LNCaP clone FGC (cell line): ENCODE data around the gene TNFRSF4.

Experiments used
- DNase-seq: peaks from one replicate; pipeline ENCODE4 v3.0.0-alpha.2; 2011; ENCODE audit warnings: low read depth
- H3K4me3 ChIP-seq: 2 replicates; pipeline ENCODE4 v1.5.1; 2011; ENCODE audit warnings: mild to moderate bottlenecking, low read depth, low read length, control low read depth
- TF ChIP-seq, protein P1 (sequence below): IDR thresholded peaks from 2 replicates; pipeline ENCODE4 v1.5.1; 2012; ENCODE audit warnings: mild to moderate bottlenecking; ENCODE audit not compliant: control insufficient read depth, insufficient read depth; ENCODE audit errors: extremely low read depth

The TNFRSF4 gene

DNA sequence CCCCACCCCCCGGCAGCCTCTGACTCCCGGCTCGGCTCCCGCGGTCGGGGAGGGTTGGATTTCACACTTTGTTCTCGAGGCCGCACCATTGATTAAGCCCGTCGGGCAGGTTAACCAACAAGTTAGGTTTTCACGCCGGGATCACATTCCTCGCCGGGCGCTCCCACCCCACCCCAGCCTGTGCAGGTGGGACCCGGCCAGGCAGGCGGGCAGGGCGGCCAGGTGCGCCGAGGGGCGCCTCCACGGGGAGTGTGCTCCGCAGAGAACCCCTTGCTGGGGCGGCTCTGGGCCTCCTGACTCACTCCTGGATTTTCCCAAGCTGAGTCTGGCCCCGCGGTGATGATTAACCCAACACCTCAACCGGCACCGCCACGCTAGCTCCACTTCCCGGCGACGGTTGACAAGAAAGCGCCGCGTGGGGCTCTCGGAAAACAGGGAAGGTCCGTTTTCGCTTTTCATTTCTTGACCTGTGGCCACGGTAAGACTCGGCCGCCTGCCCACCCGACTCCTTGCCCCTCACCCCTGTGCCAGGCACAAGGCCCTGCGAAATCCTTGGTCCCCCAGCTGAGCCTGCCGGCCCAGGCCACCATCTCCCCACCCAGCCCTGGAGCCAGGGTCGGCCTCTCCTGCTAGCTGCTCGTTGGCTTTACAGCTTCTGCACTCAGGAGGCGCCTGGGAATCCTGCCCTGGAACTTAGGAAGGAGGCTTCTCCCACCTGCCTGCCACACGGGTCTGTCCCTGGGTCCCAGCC lies 49.1 kb downstream of the TNFRSF4 start:
- peak overlapping the region; percentile 85 for H3K4me3 ChIP-seq
- TF ChIP-seq, protein P1, sequence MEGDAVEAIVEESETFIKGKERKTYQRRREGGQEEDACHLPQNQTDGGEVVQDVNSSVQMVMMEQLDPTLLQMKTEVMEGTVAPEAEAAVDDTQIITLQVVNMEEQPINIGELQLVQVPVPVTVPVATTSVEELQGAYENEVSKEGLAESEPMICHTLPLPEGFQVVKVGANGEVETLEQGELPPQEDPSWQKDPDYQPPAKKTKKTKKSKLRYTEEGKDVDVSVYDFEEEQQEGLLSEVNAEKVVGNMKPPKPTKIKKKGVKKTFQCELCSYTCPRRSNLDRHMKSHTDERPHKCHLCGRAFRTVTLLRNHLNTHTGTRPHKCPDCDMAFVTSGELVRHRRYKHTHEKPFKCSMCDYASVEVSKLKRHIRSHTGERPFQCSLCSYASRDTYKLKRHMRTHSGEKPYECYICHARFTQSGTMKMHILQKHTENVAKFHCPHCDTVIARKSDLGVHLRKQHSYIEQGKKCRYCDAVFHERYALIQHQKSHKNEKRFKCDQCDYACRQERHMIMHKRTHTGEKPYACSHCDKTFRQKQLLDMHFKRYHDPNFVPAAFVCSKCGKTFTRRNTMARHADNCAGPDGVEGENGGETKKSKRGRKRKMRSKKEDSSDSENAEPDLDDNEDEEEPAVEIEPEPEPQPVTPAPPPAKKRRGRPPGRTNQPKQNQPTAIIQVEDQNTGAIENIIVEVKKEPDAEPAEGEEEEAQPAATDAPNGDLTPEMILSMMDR, result no peak
- DNase-seq, result no peak

- H3K4me3 ChIP-seq, result peak overlapping the region; percentile 85
- DNase-seq, result no peak
- TF ChIP-seq, protein P1, result no peak
These were observed 49.6 kb downstream of the TNFRSF4 start for GRCh38 chr1:1164361-1164700.

GRCh38 chr1:1163538-1164070 lies 50.3 kb downstream of the TNFRSF4 start:
- no peak for DNase-seq
- TF ChIP-seq, protein P1, result no peak
- H3K4me3 ChIP-seq, result peak overlapping the region; percentile 85

DNA sequence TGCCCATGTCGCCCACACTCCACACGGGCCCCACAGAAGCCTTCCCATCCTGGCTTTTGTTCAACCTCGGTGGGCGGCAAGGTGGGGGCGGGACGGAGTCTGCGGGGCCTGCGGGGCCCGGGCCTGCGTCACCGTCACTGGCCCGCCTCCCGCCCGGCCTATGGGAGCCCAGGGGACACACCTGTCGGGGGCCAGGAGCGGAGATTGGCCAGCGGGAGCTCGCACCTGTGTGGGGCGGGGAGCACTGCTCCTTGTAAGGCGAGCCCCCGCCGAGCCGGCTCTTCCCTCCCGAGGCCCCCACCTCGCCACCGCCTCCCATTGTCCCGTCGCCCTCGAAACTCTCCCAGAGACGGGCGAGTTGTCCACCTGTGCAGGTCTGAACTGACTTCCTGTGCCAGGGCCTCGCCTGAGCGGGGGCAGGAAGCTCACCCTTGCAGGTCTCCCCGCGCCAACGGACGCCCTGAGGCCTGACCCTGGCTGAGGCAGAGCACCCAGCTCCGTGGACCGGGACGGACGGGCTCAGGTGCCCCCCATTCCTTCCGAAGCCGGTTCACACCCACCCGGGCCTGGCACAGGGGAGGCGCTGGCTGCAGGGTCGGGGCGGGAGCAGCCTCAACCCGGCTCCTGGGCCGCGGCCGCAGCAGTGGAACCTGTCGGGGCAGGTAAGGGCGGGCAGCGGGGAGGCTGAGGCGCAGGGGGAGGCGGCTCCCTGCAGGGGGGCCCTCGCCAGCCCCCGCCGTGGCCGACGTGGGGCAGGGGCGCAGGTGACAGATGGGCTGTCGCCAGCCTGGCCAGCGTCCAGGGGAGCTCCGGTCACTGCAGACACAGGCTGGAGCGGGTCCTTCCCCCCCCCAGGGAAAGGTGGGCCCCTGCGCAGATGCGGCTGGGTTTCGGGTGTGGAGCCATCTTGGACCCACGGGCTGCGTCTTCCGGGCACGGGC lies 51.1 kb downstream of the TNFRSF4 start:
- TF ChIP-seq, protein P1, result no peak
- peak overlapping the region; percentile 85 for H3K4me3 ChIP-seq
- peak; percentile 69 for DNase-seq

DNA sequence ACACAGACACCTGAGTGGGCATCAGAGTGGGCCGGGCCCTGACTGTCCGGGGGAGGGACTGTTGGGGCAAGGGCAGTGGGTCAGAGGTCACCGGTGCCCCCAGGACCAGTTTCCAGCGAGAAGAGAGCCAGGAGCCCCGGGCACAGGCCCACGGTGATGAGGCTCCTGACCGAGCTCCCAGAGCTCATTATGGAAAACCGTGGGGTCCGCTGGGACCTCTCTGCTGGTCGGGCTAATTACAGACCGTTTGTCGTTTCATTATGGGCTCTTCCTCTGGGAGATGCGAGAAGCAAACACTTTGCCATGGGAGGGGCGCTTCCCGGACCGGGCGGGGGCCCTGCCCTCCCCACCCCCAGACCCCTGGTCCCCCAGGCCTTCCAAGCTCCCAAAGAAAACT lies 52.3 kb downstream of the TNFRSF4 start:
- TF ChIP-seq, protein P1, result no peak
- H3K4me3 ChIP-seq, result no peak overlapping the region; the same call in 1 of the 2 replicates
- DNase-seq, result no peak
